ENCODE results near the gene SF3A1. TPM values are rescaled to one million over a fixed set of nuclear protein-coding genes. Genes with fewer than 3 reads are reported as not detected.

The SF3A1 gene
- total RNA-seq, 1 donor from 2014 or later = 308 TPM

DNA sequence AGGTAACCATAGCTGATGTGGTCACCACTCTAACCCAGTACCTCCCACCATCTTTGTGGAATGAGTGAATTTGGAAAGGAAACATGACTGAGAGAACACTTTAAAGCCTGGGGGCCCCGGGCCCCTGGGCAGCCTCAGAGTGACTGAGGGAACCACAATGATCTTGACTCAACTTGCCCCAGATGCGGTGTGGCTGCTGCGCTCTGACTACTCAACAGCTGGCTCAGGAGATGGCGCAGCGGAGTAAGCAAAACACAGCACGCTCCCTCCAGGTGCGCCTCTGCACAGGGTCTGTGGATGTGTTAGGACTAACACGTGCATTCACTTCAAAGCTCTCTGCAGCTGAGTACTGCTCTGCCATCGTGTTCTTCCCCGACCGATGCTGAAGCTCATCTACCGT lies 24.6 kb upstream of the SF3A1 start:
- Mint-ChIP-seq H3K27me3 (ENCODE audit: insufficient read depth) (peaks cover 1% of the 10 kb centered on the region), H3K27ac (no peak overlapping the region), H3K4me1 (ENCODE audit: low read depth) (peaks cover 3% of the 10 kb centered on the region), H3K9me3 (no peaks in the 10 kb centered on the region), H3K36me3 (ENCODE audit: low read depth) (peaks cover 2% of the 10 kb centered on the region), H3K4me3 (no peak overlapping the region)
- intact Hi-C loops (cut with micrococcal nuclease) = no loop called here
- DNase-seq (ENCODE audit: low spot score) = no peak

DNA sequence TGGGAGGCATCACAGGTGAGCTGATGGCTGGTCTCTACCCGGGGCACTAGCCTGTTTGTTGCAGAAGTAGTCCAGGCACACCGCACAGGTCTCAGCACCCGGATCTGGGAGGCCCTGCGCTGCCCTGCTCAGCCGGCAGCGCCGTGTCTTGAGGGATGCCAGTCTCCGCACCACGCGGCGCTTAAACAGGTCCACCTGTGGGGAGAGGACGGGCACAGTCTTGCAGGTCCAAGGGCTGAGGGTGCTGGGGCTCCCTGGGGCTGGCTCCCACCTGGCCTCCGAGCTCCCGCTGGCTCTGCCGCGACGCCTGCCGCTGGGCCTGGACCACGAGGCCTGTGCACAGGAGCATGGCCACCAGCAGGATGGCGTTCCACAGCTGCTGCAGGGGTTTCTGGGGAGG lies 23.3 kb upstream of the SF3A1 start:
- intact Hi-C loops (cut with micrococcal nuclease) = no loop called here
- no peak overlapping the region for H3K4me3 Mint-ChIP-seq
- no peaks in the 10 kb centered on the region for H3K36me3 Mint-ChIP-seq (ENCODE audit: low read depth)
- peaks cover 1% of the 10 kb centered on the region for H3K27me3 Mint-ChIP-seq (ENCODE audit: insufficient read depth)
- H3K9me3 Mint-ChIP-seq = no peaks in the 10 kb centered on the region
- H3K27ac Mint-ChIP-seq = no peak overlapping the region
- no peak for DNase-seq (ENCODE audit: low spot score)
- no peaks in the 10 kb centered on the region for H3K4me1 Mint-ChIP-seq (ENCODE audit: low read depth)

DNA sequence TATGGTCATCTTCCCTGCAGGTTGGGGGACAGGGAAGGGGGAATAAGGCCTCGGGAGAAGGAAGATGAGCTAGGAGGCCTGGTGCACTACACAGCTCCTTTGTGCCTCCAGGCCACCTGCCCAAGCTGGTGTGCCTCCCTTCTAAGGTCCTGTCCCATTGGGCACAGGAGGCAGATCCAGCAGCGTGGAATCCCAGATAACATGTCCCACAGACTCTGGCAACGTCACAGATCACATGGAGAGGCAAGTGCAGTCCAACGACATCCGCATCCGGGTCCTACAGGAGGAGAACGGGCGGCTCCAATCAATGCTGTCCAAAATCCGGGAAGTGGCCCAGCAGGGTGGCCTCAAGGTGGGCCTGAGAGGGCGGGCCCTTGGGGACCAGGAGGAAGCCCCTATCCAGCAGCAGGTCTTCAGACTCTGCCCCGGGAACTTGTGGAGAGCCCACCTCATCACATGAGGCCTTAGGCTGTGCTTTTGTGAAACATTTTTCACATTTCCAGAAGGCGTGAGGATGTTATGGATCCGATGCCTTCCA lies 18.7 kb upstream of the SF3A1 start:
- H3K4me1 Mint-ChIP-seq (ENCODE audit: low read depth) = no peaks in the 10 kb centered on the region
- H3K9me3 Mint-ChIP-seq = no peaks in the 10 kb centered on the region
- H3K4me3 Mint-ChIP-seq = no peak overlapping the region
- no peak for DNase-seq (ENCODE audit: low spot score)
- H3K27me3 Mint-ChIP-seq (ENCODE audit: insufficient read depth) = no peaks in the 10 kb centered on the region
- no peak overlapping the region for H3K27ac Mint-ChIP-seq
- intact Hi-C loops (cut with micrococcal nuclease) = no loop called here
- H3K36me3 Mint-ChIP-seq (ENCODE audit: low read depth) = no peaks in the 10 kb centered on the region

DNA sequence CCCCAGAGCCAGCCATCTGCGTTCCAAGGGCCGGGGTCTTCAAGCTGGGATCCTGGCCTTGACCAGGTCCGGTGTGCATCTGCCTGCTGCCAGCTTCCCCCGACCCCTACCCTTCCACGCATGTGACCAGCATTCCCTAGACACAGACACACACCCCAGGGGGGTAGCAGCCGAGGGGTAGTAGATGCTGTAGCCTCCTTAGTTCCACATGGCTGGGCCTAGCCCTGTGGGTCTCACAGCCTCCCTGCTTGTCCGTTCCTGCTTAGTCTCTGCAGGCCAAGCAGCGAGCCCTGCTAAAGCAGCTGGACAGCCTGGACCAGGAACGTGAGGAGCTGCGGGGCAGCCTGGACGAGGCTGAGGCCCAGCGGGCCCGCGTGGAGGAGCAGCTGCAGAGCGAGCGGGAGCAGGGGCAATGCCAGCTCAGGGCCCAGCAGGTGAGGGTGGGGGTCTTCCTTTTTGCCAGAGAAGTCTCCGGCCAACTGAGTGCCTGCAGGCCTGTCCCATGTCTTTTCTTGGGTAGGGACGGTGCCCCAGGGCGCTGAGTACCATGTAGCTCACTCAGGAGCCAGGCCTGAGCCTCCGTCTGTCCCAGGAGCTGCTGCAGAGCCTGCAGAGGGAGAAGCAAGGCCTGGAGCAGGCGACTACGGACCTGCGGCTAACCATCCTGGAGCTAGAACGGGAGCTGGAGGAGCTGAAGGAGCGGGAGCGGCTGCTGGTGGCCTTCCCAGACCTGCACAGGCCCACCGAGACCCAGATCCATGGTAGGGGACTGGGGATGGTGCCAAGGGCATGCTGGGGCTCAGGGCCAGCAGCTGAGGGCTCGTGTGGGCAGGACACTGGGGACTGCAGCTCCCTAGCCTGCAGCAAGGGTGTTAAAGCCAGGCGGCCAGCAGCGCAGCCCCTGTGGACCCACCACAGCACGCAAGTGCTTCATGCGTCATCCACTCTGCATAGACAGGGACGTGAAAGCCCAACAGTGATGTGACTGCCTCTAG lies 16.9 kb upstream of the SF3A1 start:
- H3K36me3 Mint-ChIP-seq (ENCODE audit: low read depth) = no peaks in the 10 kb centered on the region
- no peaks in the 10 kb centered on the region for H3K4me1 Mint-ChIP-seq (ENCODE audit: low read depth)
- H3K27me3 Mint-ChIP-seq (ENCODE audit: insufficient read depth) = no peaks in the 10 kb centered on the region
- H3K9me3 Mint-ChIP-seq = no peaks in the 10 kb centered on the region
- intact Hi-C loops (cut with micrococcal nuclease) = no loop called here
- no peak for DNase-seq (ENCODE audit: low spot score)
- H3K4me3 Mint-ChIP-seq = no peak overlapping the region
- H3K27ac Mint-ChIP-seq = no peak overlapping the region

DNA sequence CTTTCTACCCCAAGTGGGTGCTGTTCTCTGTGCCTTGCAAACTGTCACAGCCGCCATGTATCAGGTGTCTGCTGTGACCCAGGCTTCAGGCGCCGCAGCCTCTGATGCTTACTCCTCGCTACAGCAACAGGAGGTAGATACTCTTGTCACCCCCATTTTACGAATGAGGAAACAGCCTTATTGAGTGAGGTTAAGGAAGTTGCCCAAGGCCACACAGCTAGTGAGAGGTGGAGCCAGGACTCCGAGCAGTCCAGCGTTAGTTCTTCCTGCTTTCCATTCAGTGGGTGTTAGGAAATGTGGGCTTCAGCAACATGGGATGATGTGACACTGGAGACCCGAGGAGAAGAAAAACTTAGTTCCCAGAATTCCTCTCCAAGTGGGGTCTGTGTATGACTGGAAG lies 16.2 kb upstream of the SF3A1 start:
- H3K4me3 Mint-ChIP-seq = no peak overlapping the region
- intact Hi-C loops (cut with micrococcal nuclease) = no loop called here
- no peaks in the 10 kb centered on the region for H3K36me3 Mint-ChIP-seq (ENCODE audit: low read depth)
- H3K9me3 Mint-ChIP-seq = no peaks in the 10 kb centered on the region
- DNase-seq (ENCODE audit: low spot score) = no peak
- no peaks in the 10 kb centered on the region for H3K27me3 Mint-ChIP-seq (ENCODE audit: insufficient read depth)
- no peaks in the 10 kb centered on the region for H3K4me1 Mint-ChIP-seq (ENCODE audit: low read depth)
- H3K27ac Mint-ChIP-seq = no peak overlapping the region

DNA sequence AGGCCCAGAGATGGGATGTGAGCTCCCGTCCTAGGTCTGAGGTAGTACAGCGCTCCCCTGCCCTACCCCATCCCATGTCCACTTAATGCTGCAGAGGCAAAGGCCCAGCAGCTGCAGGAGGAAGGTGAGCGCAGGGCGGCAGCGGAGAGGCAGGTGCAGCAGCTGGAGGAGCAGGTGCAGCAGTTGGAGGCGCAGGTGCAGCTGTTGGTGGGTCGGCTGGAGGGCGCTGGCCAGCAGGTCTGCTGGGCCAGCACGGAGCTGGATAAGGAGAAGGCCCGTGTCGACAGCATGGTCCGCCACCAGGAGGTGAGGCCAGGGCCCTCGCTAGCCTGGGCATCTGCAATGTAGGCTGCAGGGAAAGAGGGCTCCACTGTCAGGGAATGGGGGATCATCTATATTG lies 15.3 kb upstream of the SF3A1 start:
- H3K27me3 Mint-ChIP-seq (ENCODE audit: insufficient read depth) = no peaks in the 10 kb centered on the region
- H3K36me3 Mint-ChIP-seq (ENCODE audit: low read depth) = no peaks in the 10 kb centered on the region
- no peaks in the 10 kb centered on the region for H3K9me3 Mint-ChIP-seq
- H3K27ac Mint-ChIP-seq = no peak overlapping the region
- H3K4me1 Mint-ChIP-seq (ENCODE audit: low read depth) = no peaks in the 10 kb centered on the region
- DNase-seq (ENCODE audit: low spot score) = no peak
- no peak overlapping the region for H3K4me3 Mint-ChIP-seq
- intact Hi-C loops (cut with micrococcal nuclease) = no loop called here

DNA sequence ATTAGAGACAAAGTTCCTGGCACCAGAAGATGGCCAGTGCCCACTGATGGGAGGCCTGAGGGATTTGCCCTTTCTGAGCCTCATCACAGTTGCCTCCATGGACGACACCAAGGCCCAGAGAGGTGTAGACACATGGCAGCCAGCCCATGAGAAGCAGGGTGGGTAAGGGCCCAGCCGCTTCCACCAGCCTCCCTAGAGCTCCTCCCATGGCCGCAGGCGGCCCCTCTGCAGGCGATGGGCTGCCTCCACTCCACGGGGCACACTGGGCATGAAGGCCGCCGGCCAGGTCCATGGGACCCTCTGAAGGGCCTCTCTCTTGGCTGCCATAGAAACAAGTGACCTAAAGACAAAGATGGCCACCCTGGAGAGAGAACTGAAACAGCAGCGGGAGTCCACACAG lies 14.6 kb upstream of the SF3A1 start:
- no peaks in the 10 kb centered on the region for H3K36me3 Mint-ChIP-seq (ENCODE audit: low read depth)
- no peaks in the 10 kb centered on the region for H3K9me3 Mint-ChIP-seq
- H3K4me1 Mint-ChIP-seq (ENCODE audit: low read depth) = no peaks in the 10 kb centered on the region
- H3K4me3 Mint-ChIP-seq = no peak overlapping the region
- intact Hi-C loops (cut with micrococcal nuclease) = no loop called here
- DNase-seq (ENCODE audit: low spot score) = no peak
- H3K27ac Mint-ChIP-seq = no peak overlapping the region
- no peaks in the 10 kb centered on the region for H3K27me3 Mint-ChIP-seq (ENCODE audit: insufficient read depth)

DNA sequence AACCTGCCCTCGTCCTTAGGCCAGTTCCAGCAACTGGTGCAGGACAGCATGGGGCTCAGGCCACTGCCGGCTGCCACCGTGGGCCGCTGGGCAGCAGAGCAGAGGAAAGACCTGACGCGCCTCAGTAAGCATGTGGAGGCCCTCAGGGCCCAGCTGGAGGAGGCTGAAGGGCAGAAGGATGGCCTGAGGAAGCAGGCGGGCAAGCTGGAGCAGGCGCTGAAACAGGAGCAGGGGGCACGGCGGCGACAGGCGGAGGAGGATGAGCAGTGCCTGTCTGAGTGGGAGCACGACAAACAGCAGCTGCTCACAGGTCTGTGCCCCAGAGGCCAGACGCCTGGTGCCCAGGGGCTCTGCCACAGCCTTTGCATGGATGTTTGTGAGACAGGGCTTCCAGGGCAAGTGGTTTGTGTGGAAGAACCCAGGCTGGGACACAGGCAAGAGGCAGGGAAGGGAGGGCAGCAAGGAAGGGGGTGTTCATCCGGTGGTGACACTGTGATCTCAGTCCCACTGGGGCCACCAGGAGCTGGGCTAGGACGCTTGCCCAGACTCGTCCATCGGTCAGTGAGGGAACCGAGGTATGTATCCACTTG lies 14.0 kb upstream of the SF3A1 start:
- Mint-ChIP-seq H3K4me3 (no peak overlapping the region), H3K9me3 (no peaks in the 10 kb centered on the region), H3K27me3 (ENCODE audit: insufficient read depth) (no peaks in the 10 kb centered on the region), H3K27ac (no peak overlapping the region), H3K4me1 (ENCODE audit: low read depth) (no peaks in the 10 kb centered on the region), H3K36me3 (ENCODE audit: low read depth) (no peaks in the 10 kb centered on the region)
- no peak for DNase-seq (ENCODE audit: low spot score)
- intact Hi-C loops (cut with micrococcal nuclease) = no loop called here

DNA sequence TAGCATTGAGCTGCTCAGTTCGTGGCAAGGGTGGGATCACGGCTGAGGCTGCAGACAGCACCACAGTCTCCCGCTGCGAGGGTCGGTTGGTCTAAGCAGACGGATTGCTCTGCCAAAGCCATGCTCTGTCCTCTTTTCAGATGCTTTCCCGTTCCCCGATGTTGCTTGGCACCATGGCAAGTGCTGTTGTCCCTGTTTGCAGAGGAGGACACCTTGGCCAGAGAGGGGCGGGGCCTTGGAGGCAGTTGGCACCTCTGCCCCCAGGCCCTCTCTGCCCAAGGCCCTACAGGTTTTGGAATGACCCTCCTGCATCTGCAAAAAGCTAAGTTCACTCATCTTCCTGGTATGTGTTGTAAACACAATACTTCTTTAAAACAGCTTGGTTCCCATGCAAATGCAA lies 11.7 kb upstream of the SF3A1 start:
- no peak for DNase-seq (ENCODE audit: low spot score)
- intact Hi-C loops (cut with micrococcal nuclease) = no loop called here
- Mint-ChIP-seq H3K9me3 (no peaks in the 10 kb centered on the region), H3K4me3 (no peak overlapping the region), H3K27ac (no peak overlapping the region), H3K27me3 (ENCODE audit: insufficient read depth) (no peaks in the 10 kb centered on the region), H3K36me3 (ENCODE audit: low read depth) (no peaks in the 10 kb centered on the region), H3K4me1 (ENCODE audit: low read depth) (no peaks in the 10 kb centered on the region)

DNA sequence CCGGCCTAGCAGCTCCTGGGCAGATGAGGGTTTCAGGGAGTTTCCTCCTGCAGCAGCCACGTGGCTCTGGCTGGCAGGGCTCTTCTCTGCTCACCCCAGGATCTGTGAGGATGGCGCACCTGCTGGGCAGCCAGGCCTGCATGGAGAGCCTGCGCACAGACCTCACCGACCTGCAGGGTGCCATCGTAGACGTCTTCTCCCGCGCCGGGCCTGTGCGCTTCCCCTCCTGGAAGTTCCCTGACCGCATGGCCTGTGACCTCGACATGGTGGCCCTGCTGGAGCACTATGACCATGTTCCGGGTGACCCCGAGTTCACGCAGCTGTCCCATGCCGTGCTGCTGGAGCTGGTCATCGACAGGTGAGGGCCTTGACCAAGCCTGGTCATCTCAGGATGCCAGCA lies 9.2 kb upstream of the SF3A1 start:
- no peak overlapping the region for H3K27ac Mint-ChIP-seq
- no peak for DNase-seq (ENCODE audit: low spot score)

DNA sequence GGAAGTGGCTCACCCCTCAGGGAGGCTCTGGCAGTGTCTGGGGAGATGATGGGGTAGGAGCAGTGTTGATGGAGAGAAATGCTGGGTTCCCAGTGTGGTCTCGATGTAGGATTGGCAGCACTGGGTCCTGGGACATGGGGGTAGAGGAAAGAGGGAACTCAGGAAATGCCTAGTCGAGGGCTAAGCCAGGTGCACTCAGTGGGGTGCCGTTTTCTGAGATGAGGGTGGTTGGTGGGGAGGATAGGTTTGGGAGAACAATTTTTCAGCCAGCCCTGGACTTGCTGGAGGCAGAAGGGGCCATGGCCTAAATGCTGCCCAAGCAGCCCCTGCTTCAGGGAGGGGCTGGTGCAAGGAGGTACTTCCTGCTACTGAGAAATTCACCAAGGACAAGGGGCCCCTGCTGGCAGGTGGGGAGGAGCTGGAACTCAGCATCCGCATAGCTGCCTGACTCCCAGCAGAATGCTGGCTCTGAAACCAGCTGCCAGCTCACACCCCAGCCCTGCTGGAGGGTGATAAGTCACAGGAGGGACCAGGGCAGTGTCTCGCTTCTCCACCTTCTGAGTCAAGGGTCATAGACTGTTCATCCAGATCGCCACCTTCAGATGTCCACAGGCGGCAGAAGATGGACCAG lies 6.1 kb upstream of the SF3A1 start:
- peaks cover 3% of the 10 kb centered on the region for H3K27me3 Mint-ChIP-seq (ENCODE audit: insufficient read depth)
- no peak for DNase-seq (ENCODE audit: low spot score)
- intact Hi-C loops (cut with micrococcal nuclease) = no loop called here
- no peak overlapping the region for H3K4me3 Mint-ChIP-seq
- no peaks in the 10 kb centered on the region for H3K9me3 Mint-ChIP-seq
- H3K4me1 Mint-ChIP-seq (ENCODE audit: low read depth) = peaks cover 4% of the 10 kb centered on the region
- H3K27ac Mint-ChIP-seq = no peak overlapping the region
- no peaks in the 10 kb centered on the region for H3K36me3 Mint-ChIP-seq (ENCODE audit: low read depth)

More for the DNA sequence above, 9.2 kb upstream of the SF3A1 start:
- no peaks in the 10 kb centered on the region for H3K27me3 Mint-ChIP-seq (ENCODE audit: insufficient read depth)
- H3K4me1 Mint-ChIP-seq (ENCODE audit: low read depth) = no peaks in the 10 kb centered on the region
- intact Hi-C loops (cut with micrococcal nuclease) = no loop called here
- no peaks in the 10 kb centered on the region for H3K36me3 Mint-ChIP-seq (ENCODE audit: low read depth)
- H3K9me3 Mint-ChIP-seq = no peaks in the 10 kb centered on the region
- no peak overlapping the region for H3K4me3 Mint-ChIP-seq

DNA sequence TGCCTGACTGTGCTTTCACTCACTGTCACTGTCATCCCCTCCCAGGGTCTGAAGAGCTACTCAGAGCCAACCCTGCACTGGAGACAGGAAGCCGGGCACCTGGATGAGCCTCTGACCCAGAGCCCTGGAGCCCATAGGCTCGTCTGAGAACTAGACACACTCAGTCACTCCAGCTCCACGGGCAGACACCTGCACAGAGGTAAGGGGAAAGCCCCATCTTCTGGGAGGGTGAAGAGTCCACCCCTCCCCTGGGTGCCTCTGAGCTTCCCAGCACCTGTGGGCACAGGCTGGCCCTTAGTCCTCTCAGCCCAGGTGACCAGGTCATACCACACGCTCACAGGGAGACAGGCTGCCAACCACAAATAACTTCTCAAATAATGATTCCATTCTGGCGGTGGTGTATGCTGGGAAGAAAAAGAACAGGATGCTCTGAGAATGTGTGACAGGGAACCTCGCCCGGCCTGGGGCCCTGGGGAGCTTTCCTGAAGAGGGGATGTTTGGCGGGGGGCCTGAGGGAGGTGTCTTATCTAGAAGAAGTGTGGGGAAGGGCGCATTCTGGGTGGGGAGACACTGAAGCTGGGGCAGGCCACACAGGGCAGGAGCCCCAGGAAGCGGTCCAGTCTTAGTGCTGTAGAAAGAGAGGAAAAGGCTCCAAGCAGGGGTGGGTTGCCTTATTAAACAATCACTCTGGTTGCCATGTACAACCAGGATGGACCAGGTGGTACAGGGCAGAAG lies 5.4 kb upstream of the SF3A1 start:
- intact Hi-C loops (cut with micrococcal nuclease) = no loop called here
- H3K27me3 Mint-ChIP-seq (ENCODE audit: insufficient read depth) = peaks cover 6% of the 10 kb centered on the region
- H3K9me3 Mint-ChIP-seq = no peaks in the 10 kb centered on the region
- H3K36me3 Mint-ChIP-seq (ENCODE audit: low read depth) = no peaks in the 10 kb centered on the region
- H3K4me1 Mint-ChIP-seq (ENCODE audit: low read depth) = peaks cover 8% of the 10 kb centered on the region
- peak overlapping the region; percentile 15 for H3K27ac Mint-ChIP-seq
- no peak for DNase-seq (ENCODE audit: low spot score)
- no peak overlapping the region for H3K4me3 Mint-ChIP-seq
